GM04503 (cell line): ENCODE results near the gene C2CD2L.
"Not testable (repeated sequence)": the region's sequence is repeated elsewhere in the genome, so short reads cannot be mapped to it uniquely, and the experiment has no call there.

Experiments
- DNase-seq: peaks from one replicate; pipeline ENCODE4 v3.0.0-alpha.2; 2012; ENCODE audit warnings: low read depth

Gene C2CD2L

DNA sequence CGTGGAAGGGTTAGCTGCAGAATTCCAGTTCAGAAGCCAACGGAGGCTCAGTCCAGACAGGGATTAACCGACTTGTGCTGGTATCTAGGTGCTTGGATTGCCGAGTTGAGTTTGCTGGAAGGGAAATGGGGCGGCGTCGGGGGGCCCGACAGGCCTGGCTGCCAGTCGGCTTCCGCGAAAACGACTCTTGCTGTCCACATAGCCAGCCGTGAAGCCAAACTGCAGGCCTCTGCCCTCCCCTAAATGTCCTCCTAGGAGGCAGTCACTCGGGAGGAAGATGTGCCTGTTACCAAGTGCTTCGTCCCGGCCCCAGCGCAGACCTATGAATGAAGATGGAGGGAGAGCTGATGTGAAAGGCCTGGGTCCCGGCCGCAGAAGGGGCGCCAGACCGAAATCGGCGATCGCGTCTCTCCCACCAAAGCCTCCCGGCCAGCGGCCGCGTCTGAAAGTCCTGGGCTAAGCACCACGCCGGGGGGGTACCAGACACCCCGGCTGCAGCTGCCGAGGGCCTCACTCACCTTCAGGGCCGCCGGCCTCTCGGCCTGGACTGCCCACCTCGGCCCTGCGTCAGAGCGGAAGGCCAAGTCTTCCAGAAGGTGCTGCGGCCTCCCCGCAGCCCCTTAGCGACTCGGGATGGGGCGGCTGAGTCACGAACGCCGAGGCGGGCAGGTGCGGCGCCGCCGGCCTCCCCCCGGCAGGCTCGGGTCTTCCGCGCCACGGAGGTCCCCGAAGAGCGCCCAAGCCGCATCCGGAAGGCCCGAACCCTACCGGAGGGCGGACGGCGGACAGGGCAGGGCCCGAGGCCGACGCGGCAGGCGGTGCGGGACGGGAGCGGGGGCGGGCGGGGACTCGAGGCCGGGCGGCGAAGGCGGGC is 13.0 kb upstream of the C2CD2L start:
- no peak for DNase-seq

DNA sequence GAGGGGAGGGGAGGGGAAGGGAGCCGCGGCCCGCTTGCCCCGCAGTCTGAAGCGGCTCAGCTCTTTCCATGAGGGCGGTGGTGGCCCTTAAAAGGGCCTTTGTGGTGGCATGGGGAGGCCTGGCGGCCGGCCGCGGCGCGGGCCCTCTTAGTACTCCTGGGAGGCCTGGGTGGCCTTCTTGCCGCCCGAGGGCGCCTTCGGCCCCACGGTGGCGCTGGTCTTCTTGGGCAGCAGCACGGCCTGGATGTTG is 12.4 kb upstream of the C2CD2L start:
- DNase-seq = peak; percentile 49

DNA sequence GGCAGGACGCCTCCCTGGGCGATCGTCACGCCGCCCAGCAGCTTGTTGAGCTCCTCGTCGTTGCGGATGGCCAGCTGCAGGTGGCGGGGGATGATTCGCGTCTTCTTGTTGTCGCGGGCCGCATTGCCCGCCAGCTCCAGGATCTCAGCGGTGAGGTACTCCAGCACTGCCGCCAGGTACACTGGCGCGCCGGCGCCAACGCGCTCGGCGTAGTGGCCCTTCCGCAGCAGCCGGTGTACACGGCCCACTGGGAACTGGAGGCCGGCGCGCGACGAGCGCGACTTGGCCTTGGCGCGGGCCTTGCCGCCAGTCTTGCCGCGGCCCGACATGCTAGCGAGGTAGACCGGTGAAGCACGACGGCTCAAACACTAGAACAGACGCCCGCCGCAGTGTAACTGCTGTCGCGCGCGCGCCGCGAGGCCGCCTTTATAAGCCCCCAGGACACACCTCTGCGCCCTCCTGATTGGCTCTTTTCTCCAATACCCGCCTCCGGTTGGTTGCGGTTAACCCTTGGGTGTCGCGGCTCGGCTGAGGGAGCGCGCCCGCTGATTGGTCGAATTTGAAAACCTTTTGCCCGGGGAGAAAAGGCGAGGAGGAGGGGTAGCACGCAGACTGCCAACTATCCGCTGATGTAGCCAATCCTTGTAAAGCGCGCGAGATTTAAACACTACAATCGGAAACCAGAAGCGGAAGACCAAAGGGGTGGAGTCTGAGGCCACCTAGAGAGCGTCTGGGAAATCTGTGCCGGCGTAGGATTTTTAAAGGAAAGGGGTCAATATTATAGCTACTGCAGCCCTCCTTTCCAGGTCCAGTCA is 11.9 kb upstream of the C2CD2L start:
- peak; percentile 93 for DNase-seq

- no peak for DNase-seq
Measured at GRCh38 chr11:119099711-119100110, 7.4 kb upstream of the C2CD2L start.

GRCh38 chr11:119100246-119100970 is 6.7 kb upstream of the C2CD2L start:
- no peak for DNase-seq

- DNase-seq = no peak
Measured at GRCh38 chr11:119100994-119101758, 6.0 kb upstream of the C2CD2L start.

GRCh38 chr11:119101759-119102423 is 5.3 kb upstream of the C2CD2L start, which contains the start of gene DPAGT1:
TSS of gene DPAGT1 (minus strand) at chr11:119101853. CDS start at chr11:119101655, 198 bp downstream.
- DNase-seq = peak; percentile 88

GRCh38 chr11:119103161-119103664 is 3.9 kb upstream of the C2CD2L start:
- not testable (repeated sequence) for DNase-seq

DNA sequence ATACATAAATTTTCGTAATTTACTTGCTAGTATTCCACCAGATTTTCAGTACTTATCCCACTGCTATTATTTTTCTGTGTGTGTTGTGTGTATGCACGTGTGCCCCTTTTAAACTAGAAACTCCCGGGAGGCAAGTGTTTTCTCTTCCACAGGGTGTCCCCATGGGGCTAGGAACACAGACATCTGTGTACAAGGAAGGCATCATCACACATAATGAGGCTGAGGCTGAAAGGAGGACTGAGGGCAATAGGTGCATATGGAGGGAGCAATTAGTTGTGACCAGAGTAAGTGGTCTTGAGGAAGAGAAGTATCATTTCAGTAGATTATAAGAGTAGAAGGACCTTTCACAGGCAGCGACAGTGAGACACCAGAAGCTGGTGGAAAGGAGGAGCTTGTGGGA is 3.4 kb upstream of the C2CD2L start:
- no peak for DNase-seq

DNA sequence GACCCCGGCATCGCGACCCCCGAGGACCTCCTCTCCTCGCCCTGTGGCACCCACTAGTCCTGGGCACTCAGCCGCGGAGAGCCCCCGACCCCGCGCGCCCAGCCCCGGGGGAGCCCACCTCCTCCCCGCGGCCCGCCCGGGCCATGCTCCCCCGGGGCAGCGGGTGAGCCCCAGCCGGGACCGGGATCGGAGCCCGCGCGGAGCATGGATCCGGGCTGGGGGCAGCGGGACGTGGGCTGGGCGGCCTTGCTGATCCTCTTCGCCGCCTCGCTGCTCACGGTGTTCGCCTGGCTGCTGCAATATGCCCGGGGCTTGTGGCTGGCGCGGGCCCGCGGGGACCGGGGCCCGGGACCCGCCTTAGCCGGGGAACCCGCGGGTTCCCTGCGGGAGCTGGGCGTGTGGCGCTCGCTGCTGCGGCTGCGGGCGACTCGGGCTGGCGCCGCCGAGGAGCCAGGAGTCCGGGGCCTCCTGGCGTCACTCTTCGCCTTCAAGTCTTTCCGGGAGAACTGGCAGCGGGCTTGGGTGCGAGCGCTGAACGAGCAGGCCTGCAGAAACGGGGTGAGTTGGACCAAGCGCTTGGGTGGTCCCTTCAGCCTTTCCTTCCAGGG is 498 bp downstream of the C2CD2L start:
- no peak for DNase-seq

GRCh38 chr11:119108146-119108856 is 1.2 kb downstream of the C2CD2L start:
- DNase-seq = no peak

DNA sequence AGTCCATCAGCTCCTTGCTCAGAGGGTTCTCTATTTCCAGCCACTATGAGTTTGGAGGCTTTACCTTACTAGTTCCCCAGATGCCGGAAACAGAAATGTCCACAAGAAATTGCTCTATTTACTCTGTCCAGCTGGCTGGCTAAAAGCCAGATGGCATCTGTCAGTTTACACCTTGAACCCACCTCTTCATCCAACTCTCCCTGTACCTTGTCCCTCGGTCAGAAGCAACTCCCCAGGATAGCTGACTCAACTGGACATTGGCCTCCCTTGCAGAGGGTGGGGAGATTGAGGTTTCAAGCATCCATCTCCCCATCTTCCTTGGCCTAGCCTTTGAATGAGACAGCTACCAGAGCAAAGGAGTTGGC is 1.7 kb downstream of the C2CD2L start:
- no peak for DNase-seq

- no peak for DNase-seq
Measured at GRCh38 chr11:119109843-119110242, 2.7 kb downstream of the C2CD2L start.

DNA sequence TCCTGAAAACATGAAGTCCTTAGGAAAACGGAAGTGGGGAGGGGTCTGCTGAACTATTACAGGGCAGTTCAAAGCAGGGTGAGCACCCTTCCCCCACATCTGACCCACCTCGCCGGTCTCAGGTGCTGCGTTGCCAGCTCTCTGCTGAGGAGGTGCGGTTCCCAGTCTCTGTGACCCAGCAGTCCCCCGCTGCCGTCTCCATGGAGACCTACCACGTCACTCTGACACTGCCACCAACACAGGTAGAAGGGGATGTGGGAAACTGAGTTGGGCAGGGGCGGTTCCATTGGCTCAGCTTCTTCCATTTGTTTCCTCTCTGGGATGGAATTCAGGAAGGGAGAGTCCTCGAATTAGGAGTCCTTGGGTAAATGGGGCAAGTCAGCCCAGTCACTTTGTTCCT is 3.3 kb downstream of the C2CD2L start:
- DNase-seq = no peak

GRCh38 chr11:119111361-119111925 is 4.3 kb downstream of the C2CD2L start:
- DNase-seq = no peak

GRCh38 chr11:119112314-119113020 is 5.3 kb downstream of the C2CD2L start:
- DNase-seq = no peak

DNA sequence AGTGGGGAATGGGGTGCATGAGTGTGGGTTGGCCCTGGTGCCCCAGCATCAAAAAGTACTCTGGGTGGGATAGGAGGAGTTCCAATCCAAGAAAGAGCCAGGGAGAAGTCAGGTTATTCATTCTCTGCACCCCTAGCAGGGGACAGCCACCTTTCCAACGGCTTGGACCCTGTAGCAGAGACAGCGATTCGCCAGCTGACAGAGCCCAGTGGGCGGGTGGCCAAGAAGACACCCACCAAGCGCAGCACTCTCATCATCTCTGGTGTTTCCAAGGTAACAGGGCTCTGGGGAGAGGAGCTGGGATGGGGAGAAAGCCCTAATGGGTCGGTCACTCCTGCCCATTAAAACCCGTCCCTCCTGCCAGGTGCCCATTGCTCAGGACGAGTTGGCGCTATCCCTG is 6.6 kb downstream of the C2CD2L start:
- DNase-seq = no peak

DNA sequence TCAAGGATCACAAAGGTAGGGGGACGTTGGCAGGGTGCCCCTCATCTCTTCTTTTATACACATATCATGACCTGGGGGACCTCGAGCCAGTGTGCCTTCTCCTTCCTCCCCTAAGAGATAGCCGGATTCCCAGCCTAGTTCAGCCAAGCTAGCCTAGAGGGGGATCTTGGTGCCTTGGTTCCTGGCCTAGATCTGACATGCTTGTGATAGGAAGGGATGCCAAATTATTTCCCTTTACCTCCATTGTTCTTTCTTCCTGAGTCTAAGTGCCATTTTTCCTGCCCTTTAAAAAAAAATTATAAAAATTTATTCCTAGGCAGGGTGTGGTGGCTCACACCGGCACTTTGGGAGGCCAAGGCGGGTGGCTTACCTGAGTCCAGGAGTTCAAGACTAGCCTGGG is 7.2 kb downstream of the C2CD2L start:
- DNase-seq = no peak
